H9 (cell line): ENCODE data around the gene LAP3. TPM values are rescaled to one million over a fixed set of nuclear protein-coding genes. Genes with fewer than 3 reads are reported as not detected.

Experiments used
- DNase-seq: peaks from one replicate; pipeline ENCODE4 v3.0.0-alpha.2; 2017
- H2AFZ ChIP-seq: one replicate; pipeline ENCODE4 v1.6.1; 2013; ENCODE audit warnings: mild to moderate bottlenecking, low read length, control low read depth, moderate library complexity
- H2AK5ac ChIP-seq: 2 replicates; pipeline ENCODE4 v1.6.1; 2013; ENCODE audit warnings: low read length, control low read depth, mixed read lengths; ENCODE audit not compliant: insufficient read length
- H2BK120ac ChIP-seq: one replicate; pipeline ENCODE4 v1.6.1; 2013; ENCODE audit warnings: low read depth, mild to moderate bottlenecking, low read length, control low read depth, inconsistent platforms; ENCODE audit not compliant: poor library complexity, severe bottlenecking
- H2BK12ac ChIP-seq: 2 replicates; pipeline ENCODE4 v1.6.1; 2013; ENCODE audit warnings: low read length, control low read depth, mixed read lengths, low read depth; ENCODE audit not compliant: insufficient read length
- H2BK15ac ChIP-seq: 2 replicates; pipeline ENCODE4 v1.6.1; 2013; ENCODE audit warnings: low read depth, low read length, control low read depth
- H2BK20ac ChIP-seq: one replicate; pipeline ENCODE4 v1.6.1; 2013; ENCODE audit warnings: low read depth, mild to moderate bottlenecking, low read length, control low read depth, inconsistent platforms; ENCODE audit not compliant: poor library complexity, severe bottlenecking
- H2BK5ac ChIP-seq: 2 replicates; pipeline ENCODE4 v1.6.1; 2013; ENCODE audit warnings: low read length, control low read depth, mixed read lengths; ENCODE audit not compliant: insufficient read length
- H3K14ac ChIP-seq: 2 replicates; pipeline ENCODE4 v1.6.1; 2013; ENCODE audit warnings: low read length, control low read depth; ENCODE audit not compliant: insufficient read depth
- H3K18ac ChIP-seq: 2 replicates; pipeline ENCODE4 v1.6.1; 2013; ENCODE audit warnings: low read depth, mild to moderate bottlenecking, mixed read lengths, low read length, control low read depth; ENCODE audit not compliant: insufficient read length
- H3K23ac ChIP-seq: 2 replicates; pipeline ENCODE4 v1.6.1; 2013; ENCODE audit warnings: low read length, control low read depth, mixed read lengths, low read depth; ENCODE audit not compliant: insufficient read length
- H3K23me2 ChIP-seq: 2 replicates; pipeline ENCODE4 v1.6.1; 2013; ENCODE audit warnings: low read depth, mild to moderate bottlenecking, mixed read lengths, low read length, control low read depth; ENCODE audit not compliant: insufficient read length, poor library complexity, severe bottlenecking
- H3K27ac ChIP-seq: 2 replicates; pipeline ENCODE4 v1.5.1; 2013; ENCODE audit warnings: low read length, control low read depth, mixed read lengths, low read depth; ENCODE audit not compliant: insufficient read length
- H3K27me3 ChIP-seq: 2 replicates; pipeline ENCODE4 v1.6.1; 2013; ENCODE audit warnings: low read length, control low read depth, inconsistent platforms; ENCODE audit not compliant: insufficient read depth
- H3K4ac ChIP-seq: 2 replicates; pipeline ENCODE4 v1.6.1; 2013; ENCODE audit warnings: low read depth, mild to moderate bottlenecking, control low read depth, inconsistent platforms, low read length, moderate library complexity
- H3K4me1 ChIP-seq: 2 replicates; pipeline ENCODE4 v1.6.1; 2013; ENCODE audit warnings: low read length, control low read depth, inconsistent platforms; ENCODE audit not compliant: insufficient read depth
- H3K4me2 ChIP-seq: 2 replicates; pipeline ENCODE4 v1.6.1; 2013; ENCODE audit warnings: low read length, control low read depth, mixed read lengths; ENCODE audit not compliant: insufficient read length, insufficient read depth
- H3K56ac ChIP-seq: 2 replicates; pipeline ENCODE4 v1.6.1; 2013; ENCODE audit warnings: low read depth, mild to moderate bottlenecking, mixed read lengths, low read length, control low read depth; ENCODE audit not compliant: insufficient read length
- H3K79me1 ChIP-seq: 2 replicates; pipeline ENCODE4 v1.6.1; 2013; ENCODE audit warnings: low read depth, mild to moderate bottlenecking, moderate library complexity, low read length, control low read depth, inconsistent platforms; ENCODE audit not compliant: insufficient read depth, poor library complexity, severe bottlenecking
- H3K79me2 ChIP-seq: 2 replicates; pipeline ENCODE4 v1.6.1; 2013; ENCODE audit warnings: low read length, control low read depth, inconsistent platforms; ENCODE audit not compliant: insufficient read depth
- H3K9ac ChIP-seq: 2 replicates; pipeline ENCODE4 v1.6.1; 2013; ENCODE audit warnings: low read length, control low read depth, mixed read lengths; ENCODE audit not compliant: insufficient read length; ENCODE audit errors: extremely low read depth
- H3K9me3 ChIP-seq: one replicate; pipeline ENCODE4 v1.6.1; 2013; ENCODE audit warnings: low read depth, low read length, inconsistent platforms; ENCODE audit not compliant: control insufficient read depth
- H3T11ph ChIP-seq: one replicate; pipeline ENCODE4 v1.6.1; 2013; ENCODE audit warnings: mild to moderate bottlenecking, low read length, control low read depth, inconsistent platforms
- H4K20me1 ChIP-seq: one replicate; pipeline ENCODE4 v1.6.1; 2013; ENCODE audit not compliant: control insufficient read depth, insufficient read length, insufficient read depth
- H4K5ac ChIP-seq: 2 replicates; pipeline ENCODE4 v1.6.1; 2013; ENCODE audit warnings: low read depth, mild to moderate bottlenecking, mixed read lengths, low read length, control low read depth; ENCODE audit not compliant: insufficient read length
- H4K8ac ChIP-seq: replicated peaks from 2 replicates; pipeline ENCODE4 v1.6.1; 2013; ENCODE audit warnings: low read length, control low read depth, mixed read lengths, low read depth; ENCODE audit not compliant: insufficient read length
- H4K91ac ChIP-seq: 2 replicates; pipeline ENCODE4 v1.6.1; 2013; ENCODE audit warnings: low read depth, mild to moderate bottlenecking, moderate library complexity, mixed read lengths, low read length, control low read depth; ENCODE audit not compliant: insufficient read length
- H3K27ac Mint-ChIP-seq, 3 experiments: 2 replicates in 2 of 3; 3 replicates in 1 of 3; pipeline ENCODE4 v1.8.0; 2020 to 2021; ENCODE audit warnings: mixed read lengths in 3 of 3, mild to moderate bottlenecking in 1 of 3, moderate library complexity in 1 of 3
- H3K27me3 Mint-ChIP-seq: 2 replicates; pipeline ENCODE4 v1.8.0; 2021; ENCODE audit warnings: low read depth, mild to moderate bottlenecking, moderate library complexity, mixed read lengths
- H3K36me3 Mint-ChIP-seq, 3 experiments: 2 replicates in 2 of 3; 3 replicates in 1 of 3; pipeline ENCODE4 v1.8.0; 2020 to 2021; ENCODE audit warnings: low read depth in 3 of 3, mixed read lengths in 3 of 3; ENCODE audit not compliant: insufficient read depth in 1 of 3
- H3K4me1 Mint-ChIP-seq, 2 experiments: 2 replicates each; pipeline ENCODE4 v1.8.0; 2020; ENCODE audit warnings: mixed read lengths in 2 of 2
- H3K4me3 Mint-ChIP-seq, 2 experiments: 2 replicates in 1 of 2; 3 replicates in 1 of 2; pipeline ENCODE4 v1.8.0; 2020 to 2021; ENCODE audit warnings: mild to moderate bottlenecking in 2 of 2, mixed read lengths in 2 of 2, moderate library complexity in 1 of 2
- H3K9me3 Mint-ChIP-seq, 2 experiments: 2 replicates in 1 of 2; 3 replicates in 1 of 2; pipeline ENCODE4 v1.8.0; 2020; ENCODE audit warnings: mild to moderate bottlenecking in 2 of 2, mixed read lengths in 2 of 2, moderate library complexity in 1 of 2
- CTCF ChIP-seq: fragments of 200-600 bp; sonication (generic); conservative IDR thresholded peaks from 3 replicates; pipeline ENCODE4 v1.8.0; 2021; ENCODE audit warnings: antibody characterized with exemption, mild to moderate bottlenecking
- WGBS: extraction: QIAGEN DNeasy Blood & Tissue Kit; methylation state at CpG from one replicate; pipeline ENCODE4 v1.1.7; 2013; ENCODE audit warnings: missing lambda C conversion rate, low lambda C conversion rate, mixed read lengths; ENCODE audit not compliant: insufficient read length; ENCODE audit errors: extremely low coverage; 5-methylcytosine and 5-hydroxymethylcytosine counted together
- total RNA-seq: library from RNA; stranded (reverse); gene quantifications from 2 replicates; pipeline ENCODE4 v1.2.1, GENCODE V29; 2021

LAP3 gene
- total RNA-seq, 1 experiment from 2014 or later: 53.2 TPM

- H3K36me3 Mint-ChIP-seq: peaks cover 21 to 38% (median 33%) of the 10 kb centered on the region in 3 experiments
- Histone ChIP-seq H3K27me3 (no peaks in the 10 kb centered on the region), H2BK12ac (no peak overlapping the region), H4K8ac (no peak overlapping the region), H4K5ac (no peak overlapping the region), H4K20me1 (no peaks in the 10 kb centered on the region), H2AK5ac (no peak overlapping the region), H2BK5ac (no peak overlapping the region), H3K56ac (no peak overlapping the region), H3K27ac (no peak overlapping the region), H2BK120ac (no peak overlapping the region), H3K9ac (no peak overlapping the region), H2BK20ac (no peak overlapping the region), H2AFZ (no peak overlapping the region), H3K14ac (no peak overlapping the region), H3K79me2 (no peaks in the 10 kb centered on the region), H3K9me3 (no peaks in the 10 kb centered on the region), H3K4me1 (no peaks in the 10 kb centered on the region), H3K18ac (no peak overlapping the region), H3T11ph (no peak overlapping the region), H4K91ac (no peak overlapping the region), H3K23ac (no peak overlapping the region), H3K79me1 (no peaks in the 10 kb centered on the region), H3K4ac (no peak overlapping the region), H3K4me2 (no peak overlapping the region), H3K23me2 (no peaks in the 10 kb centered on the region), H2BK15ac (no peak overlapping the region)
- H3K27ac Mint-ChIP-seq: no peak overlapping the region
- H3K4me1 Mint-ChIP-seq: peaks cover 2 to 3% of the 10 kb centered on the region in 2 experiments; a peak in 2 of 4 replicates
- TF ChIP-seq CTCF: no peak
- no peak overlapping the region for H3K4me3 Mint-ChIP-seq
- H3K9me3 Mint-ChIP-seq: peaks cover 3 to 12% of the 10 kb centered on the region in 2 experiments; a peak in 2 of 5 replicates
- WGBS: no CpG with 5 or more reads among the region's 7 CpGs
- no peak for DNase-seq
- H3K27me3 Mint-ChIP-seq: peaks cover 8% of the 10 kb centered on the region
Measured at GRCh38 chr4:17639136-17639535, 62.1 kb downstream of the LAP3 start.
